HCT116 (cell line): Measurements from ENCODE around the gene RIPK3.

Experiments used
- CEBPB ChIP-seq: IDR thresholded peaks from 2 replicates; pipeline ENCODE4 v1.6.1; 2012; ENCODE audit warnings: low read depth
- EZH2 ChIP-seq: fragments of 200-600 bp; sonication (generic); IDR thresholded peaks from 2 replicates; pipeline ENCODE4 v1.6.1; 2017; ENCODE audit warnings: antibody characterized with exemption, mixed run types
- POLR2A ChIP-seq: IDR thresholded peaks from 2 replicates; pipeline ENCODE4 v1.7.0; 2011; ENCODE audit warnings: borderline replicate concordance; ENCODE audit not compliant: insufficient read depth, insufficient read length; ENCODE audit errors: extremely low read depth
- POLR2AphosphoS5 ChIP-seq: IDR thresholded peaks from 2 replicates; pipeline ENCODE4 v1.6.1; 2011; ENCODE audit warnings: mild to moderate bottlenecking, low read depth, low read length, moderate library complexity
- YY1 ChIP-seq: IDR thresholded peaks from 2 replicates; pipeline ENCODE4 v1.6.1; 2011; ENCODE audit warnings: low read length, low read depth, moderate library complexity, mild to moderate bottlenecking; ENCODE audit not compliant: insufficient replicate concordance; ENCODE audit errors: extremely low read depth
- TF ChIP-seq, protein P1 (sequence below), 3 experiments: fragments of 200-600 bp in 1 of 3; sonication (generic) in 1 of 3; IDR thresholded peaks in 2 of 3; conservative IDR thresholded peaks in 1 of 3; 2 replicates each; pipeline ENCODE4 v1.5.1; 2012 to 2017; ENCODE audit warnings: low read depth in 2 of 3, low read length in 2 of 3, antibody characterized with exemption in 1 of 3, borderline replicate concordance in 1 of 3, control low read depth in 1 of 3, mild to moderate bottlenecking in 1 of 3, mixed read lengths in 1 of 3, mixed run types in 1 of 3, moderate library complexity in 1 of 3; ENCODE audit not compliant: insufficient read depth in 1 of 3

- TF ChIP-seq, protein P1, sequence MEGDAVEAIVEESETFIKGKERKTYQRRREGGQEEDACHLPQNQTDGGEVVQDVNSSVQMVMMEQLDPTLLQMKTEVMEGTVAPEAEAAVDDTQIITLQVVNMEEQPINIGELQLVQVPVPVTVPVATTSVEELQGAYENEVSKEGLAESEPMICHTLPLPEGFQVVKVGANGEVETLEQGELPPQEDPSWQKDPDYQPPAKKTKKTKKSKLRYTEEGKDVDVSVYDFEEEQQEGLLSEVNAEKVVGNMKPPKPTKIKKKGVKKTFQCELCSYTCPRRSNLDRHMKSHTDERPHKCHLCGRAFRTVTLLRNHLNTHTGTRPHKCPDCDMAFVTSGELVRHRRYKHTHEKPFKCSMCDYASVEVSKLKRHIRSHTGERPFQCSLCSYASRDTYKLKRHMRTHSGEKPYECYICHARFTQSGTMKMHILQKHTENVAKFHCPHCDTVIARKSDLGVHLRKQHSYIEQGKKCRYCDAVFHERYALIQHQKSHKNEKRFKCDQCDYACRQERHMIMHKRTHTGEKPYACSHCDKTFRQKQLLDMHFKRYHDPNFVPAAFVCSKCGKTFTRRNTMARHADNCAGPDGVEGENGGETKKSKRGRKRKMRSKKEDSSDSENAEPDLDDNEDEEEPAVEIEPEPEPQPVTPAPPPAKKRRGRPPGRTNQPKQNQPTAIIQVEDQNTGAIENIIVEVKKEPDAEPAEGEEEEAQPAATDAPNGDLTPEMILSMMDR (IDR thresholded peaks at IDR 0.05 in 2 of 3, conservative IDR thresholded peaks at IDR 0.05 in 1 of 3; ENCODE audit: borderline replicate concordance in 1 of 3, insufficient read depth in 1 of 3, low read depth in 2 of 3, low read length in 2 of 3): no peak
- TF ChIP-seq YY1: no peak
- TF ChIP-seq POLR2A: no peak
- no peak for TF ChIP-seq POLR2AphosphoS5
- TF ChIP-seq EZH2: no peak
- no peak for TF ChIP-seq CEBPB
These were observed 32.6 kb downstream of the RIPK3 start for GRCh38 chr14:24307156-24307574.
